Activated T-cell treated with anti-CD3 and anti-CD28 coated beads, Interleukin-2, amount 50 U/mL, for 72 hours (primary cell): ENCODE results near the gene MAS1L. TPM values are rescaled to one million over a fixed set of nuclear protein-coding genes. Genes with fewer than 3 reads are reported as not detected.

ENCODE experiments used
- ATAC-seq, 2 donors: fragments of 150-1000 bp; cut with Tn5 transposase; replicated peaks in 1 of 2; 2 replicates each; pipeline ENCODE4 v1.10.0; 2021; ENCODE audit warnings: moderate library complexity in 2 of 2, mild to moderate bottlenecking in 1 of 2
- DNase-seq, 2 donors: peaks; one replicate each; pipeline ENCODE4 v3.0.0; 2021 to 2022; ENCODE audit warnings: mixed read lengths in 1 of 2
- H3K27ac Mint-ChIP-seq: one replicate; pipeline ENCODE4 v1.8.0; 2022; ENCODE audit warnings: mild to moderate bottlenecking, moderate library complexity, mixed read lengths
- H3K27me3 Mint-ChIP-seq: one replicate; pipeline ENCODE4 v1.8.0; 2022; ENCODE audit warnings: low read depth, mixed read lengths
- H3K36me3 Mint-ChIP-seq, 2 donors: one replicate each; pipeline ENCODE4 v1.8.0; 2022; ENCODE audit warnings: mixed read lengths in 2 of 2, mild to moderate bottlenecking in 1 of 2; ENCODE audit not compliant: insufficient read depth in 2 of 2
- H3K4me1 Mint-ChIP-seq: one replicate; pipeline ENCODE4 v1.8.0; 2022; ENCODE audit warnings: low read depth, mixed read lengths
- H3K4me3 Mint-ChIP-seq, 2 donors: one replicate each; pipeline ENCODE4 v1.8.0; 2022; ENCODE audit warnings: mild to moderate bottlenecking in 2 of 2, mixed read lengths in 2 of 2, moderate library complexity in 2 of 2
- H3K9me3 Mint-ChIP-seq, 2 donors: one replicate each; pipeline ENCODE4 v1.8.0; 2022; ENCODE audit warnings: mixed read lengths in 2 of 2
- total RNA-seq, 2 donors: library from RNA; stranded (reverse); gene quantifications; one replicate each; pipeline ENCODE4 v1.2.3, GENCODE V29; 2022

The MAS1L gene, protein sequence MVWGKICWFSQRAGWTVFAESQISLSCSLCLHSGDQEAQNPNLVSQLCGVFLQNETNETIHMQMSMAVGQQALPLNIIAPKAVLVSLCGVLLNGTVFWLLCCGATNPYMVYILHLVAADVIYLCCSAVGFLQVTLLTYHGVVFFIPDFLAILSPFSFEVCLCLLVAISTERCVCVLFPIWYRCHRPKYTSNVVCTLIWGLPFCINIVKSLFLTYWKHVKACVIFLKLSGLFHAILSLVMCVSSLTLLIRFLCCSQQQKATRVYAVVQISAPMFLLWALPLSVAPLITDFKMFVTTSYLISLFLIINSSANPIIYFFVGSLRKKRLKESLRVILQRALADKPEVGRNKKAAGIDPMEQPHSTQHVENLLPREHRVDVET
- total RNA-seq, result not detected

DNA sequence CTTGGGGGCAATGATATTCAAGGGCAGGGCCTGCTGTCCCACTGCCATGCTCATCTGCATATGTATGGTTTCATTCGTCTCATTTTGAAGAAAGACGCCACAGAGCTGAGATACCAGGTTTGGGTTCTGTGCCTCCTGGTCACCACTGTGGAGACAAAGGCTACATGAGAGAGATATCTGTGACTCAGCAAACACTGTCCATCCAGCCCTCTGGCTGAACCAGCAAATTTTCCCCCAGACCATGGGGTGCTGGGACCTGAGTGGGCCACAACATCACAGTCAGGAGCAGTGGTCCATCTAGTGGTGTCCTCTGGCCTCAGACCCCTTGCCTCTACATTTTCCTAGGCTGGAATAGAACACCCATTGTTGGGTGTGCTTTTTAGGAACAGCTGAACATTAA, at the start of gene MAS1L:
MAS1L (minus strand) TSS at position 297 of the 400 bp plus-strand sequence; CDS start at position 243, 54 bp downstream.
- ATAC-seq (no peak), DNase-seq (no peak)
- H3K4me3 Mint-ChIP-seq, result no peak within 1 kb of the TSS
- H3K27me3 Mint-ChIP-seq, result peaks cover 25% of the 10 kb centered on the region
- H3K4me1 Mint-ChIP-seq, result no peaks in the 10 kb centered on the region
- no peaks in the 10 kb centered on the region for H3K9me3 Mint-ChIP-seq
- H3K27ac Mint-ChIP-seq, result no peak within 1 kb of the TSS
- no peaks in the 10 kb centered on the region for H3K36me3 Mint-ChIP-seq

DNA sequence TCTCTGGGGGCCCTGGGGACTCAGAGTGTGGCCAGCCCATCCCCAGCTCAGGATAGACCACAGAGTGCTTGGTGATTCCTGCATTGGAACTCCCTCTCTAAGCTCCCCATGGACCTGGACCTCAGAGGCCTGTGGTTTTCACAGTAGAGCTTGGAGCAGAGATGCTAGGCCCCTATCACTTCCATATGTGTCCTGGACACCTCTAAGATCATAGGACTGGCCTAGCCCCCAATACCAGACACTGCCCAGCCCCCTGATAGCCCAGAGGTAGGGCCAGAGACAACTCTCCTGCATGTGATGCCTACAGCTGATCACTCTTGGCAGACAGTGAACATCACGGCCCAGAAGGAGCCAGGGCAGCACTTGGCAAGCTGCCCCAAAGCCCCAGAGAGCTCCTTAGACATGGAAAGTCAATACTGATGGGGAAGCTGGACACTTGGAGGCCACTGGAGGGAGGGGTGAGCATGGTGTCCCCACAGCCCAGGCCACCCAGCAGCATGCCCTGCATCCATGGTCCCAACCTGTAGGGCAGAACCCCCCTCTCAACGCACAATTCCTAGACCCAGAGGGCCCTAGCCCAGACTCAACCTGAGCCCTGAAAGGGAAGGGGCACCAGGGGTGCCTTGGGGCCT, 44.7 kb upstream of the MAS1L start:
- ATAC-seq (no peak), DNase-seq (no peak)
- H3K4me1 Mint-ChIP-seq, result no peaks in the 10 kb centered on the region
- H3K4me3 Mint-ChIP-seq, result no peak overlapping the region
- H3K27ac Mint-ChIP-seq, result no peak overlapping the region
- no peaks in the 10 kb centered on the region for H3K9me3 Mint-ChIP-seq
- H3K36me3 Mint-ChIP-seq, result no peaks in the 10 kb centered on the region
- H3K27me3 Mint-ChIP-seq, result no peaks in the 10 kb centered on the region

DNA sequence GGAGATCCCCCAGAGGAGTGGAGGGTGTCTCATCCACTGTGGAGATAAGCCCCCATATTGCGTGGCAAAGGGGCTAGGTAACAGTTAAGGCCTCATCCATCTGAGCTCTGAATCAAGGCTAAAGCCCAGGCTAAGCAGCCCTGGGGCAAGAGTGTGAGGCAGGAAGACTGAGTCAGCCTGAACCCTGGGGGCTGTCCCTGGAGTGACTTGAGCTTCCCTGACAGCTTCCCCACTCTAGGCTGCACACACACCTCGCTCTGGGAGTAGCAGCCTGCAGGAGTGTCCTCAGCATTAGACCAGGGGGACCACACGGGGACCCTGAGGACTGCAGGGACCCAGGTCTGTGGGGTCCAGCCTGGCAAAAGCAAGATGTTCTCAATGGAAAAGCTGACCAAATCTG, 43.9 kb upstream of the MAS1L start:
- no peak overlapping the region for H3K4me3 Mint-ChIP-seq
- ATAC-seq (peak; percentile 82 to 86), DNase-seq (peak; percentile 29 to 33)

DNA sequence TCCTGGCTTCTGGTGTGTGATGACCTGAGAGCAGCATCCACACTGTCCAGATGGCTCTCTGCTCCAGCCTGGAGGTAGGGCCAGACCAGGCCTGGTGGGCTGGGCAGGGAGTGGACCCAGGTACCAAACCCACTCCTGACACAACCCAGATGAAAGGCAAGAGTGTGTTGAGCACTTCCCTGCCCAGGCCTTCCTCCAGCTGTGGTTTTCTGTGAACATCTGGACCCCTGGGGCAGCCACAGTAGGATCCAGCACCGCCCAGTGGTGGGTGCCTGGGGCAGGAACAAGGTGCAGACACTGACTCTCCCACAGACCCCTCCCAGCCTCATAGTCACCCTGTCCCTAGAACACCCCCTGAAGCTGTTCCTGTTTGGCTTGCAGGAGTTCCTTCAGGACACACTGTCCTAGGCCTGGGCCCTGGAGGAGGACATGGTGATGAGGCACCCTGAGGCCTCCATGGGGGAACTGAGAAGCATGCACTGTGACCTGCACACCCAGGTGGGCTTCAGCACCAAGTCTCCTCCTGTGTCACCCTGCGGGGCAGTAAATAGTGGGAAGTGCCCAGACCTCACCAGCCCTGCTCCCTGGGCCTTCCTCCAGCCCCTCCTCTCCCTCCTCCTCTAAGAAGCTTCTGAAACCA, 43.0 kb upstream of the MAS1L start:
- H3K36me3 Mint-ChIP-seq, result no peaks in the 10 kb centered on the region
- H3K27me3 Mint-ChIP-seq, result peaks cover 13% of the 10 kb centered on the region
- H3K4me3 Mint-ChIP-seq, result no peak overlapping the region
- ATAC-seq, result no peak
- H3K4me1 Mint-ChIP-seq, result no peaks in the 10 kb centered on the region
- DNase-seq, result no peak
- H3K9me3 Mint-ChIP-seq, result no peaks in the 10 kb centered on the region
- no peak overlapping the region for H3K27ac Mint-ChIP-seq

More for the DNA sequence above, 43.9 kb upstream of the MAS1L start:
- Mint-ChIP-seq H3K36me3 (no peaks in the 10 kb centered on the region), H3K4me1 (no peaks in the 10 kb centered on the region), H3K9me3 (no peaks in the 10 kb centered on the region), H3K27ac (no peak overlapping the region), H3K27me3 (peaks cover 4% of the 10 kb centered on the region)

DNA sequence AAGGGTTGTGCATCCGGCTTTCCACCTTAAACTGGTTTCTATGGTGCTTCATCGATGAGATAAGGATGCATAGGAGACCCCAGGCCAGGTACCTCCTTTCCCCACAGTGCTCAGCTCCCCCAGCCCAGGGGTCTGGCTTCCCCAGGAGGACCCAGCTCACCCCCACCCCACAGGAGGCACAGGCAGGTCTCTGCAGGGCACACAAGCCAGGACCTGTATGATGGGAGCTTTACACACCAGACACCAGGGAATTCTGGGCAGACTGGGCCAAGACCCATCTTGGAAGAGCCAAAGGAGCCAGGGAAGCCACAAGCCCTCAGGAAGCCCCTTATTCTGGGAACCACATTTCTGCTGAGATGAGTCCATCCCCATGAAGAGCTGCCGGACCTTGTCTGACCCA, 42.2 kb upstream of the MAS1L start:
- Mint-ChIP-seq H3K4me3 (no peak overlapping the region), H3K27me3 (peaks cover 19% of the 10 kb centered on the region), H3K27ac (no peak overlapping the region), H3K36me3 (no peaks in the 10 kb centered on the region), H3K9me3 (no peaks in the 10 kb centered on the region), H3K4me1 (no peaks in the 10 kb centered on the region)
- DNase-seq, result no peak
- ATAC-seq, result no peak

DNA sequence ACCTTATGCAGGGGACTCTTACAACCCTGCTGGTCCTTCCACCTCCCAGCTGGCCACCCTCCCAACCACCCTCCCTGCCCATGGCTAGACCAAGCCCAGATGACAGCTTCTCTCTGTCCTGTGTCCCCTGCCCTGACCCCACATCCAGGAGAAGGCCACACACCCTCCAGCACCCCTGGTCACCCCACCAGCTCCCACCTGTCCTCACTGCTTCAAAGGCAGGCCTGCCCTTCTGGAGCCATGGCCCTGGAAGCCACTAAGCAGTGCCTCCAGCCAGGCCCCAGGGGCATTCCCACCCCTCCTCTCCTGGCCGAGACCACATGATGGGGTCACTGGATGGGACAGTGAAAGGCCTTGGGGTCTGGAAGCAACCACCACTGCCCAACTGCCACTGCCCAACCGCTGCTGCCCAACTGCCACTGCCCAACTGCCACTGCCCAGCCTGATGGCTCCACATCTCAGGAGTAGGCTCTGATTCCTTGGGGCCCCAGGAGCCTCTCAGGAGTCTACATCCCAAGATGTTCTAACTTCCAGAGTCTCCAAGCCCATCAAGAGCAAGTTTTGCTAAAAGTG, 41.3 kb upstream of the MAS1L start:
- Mint-ChIP-seq H3K4me3 (no peak overlapping the region), H3K4me1 (no peaks in the 10 kb centered on the region), H3K27ac (no peak overlapping the region), H3K36me3 (no peaks in the 10 kb centered on the region), H3K27me3 (peaks cover 25% of the 10 kb centered on the region), H3K9me3 (no peaks in the 10 kb centered on the region)
- ATAC-seq, result no peak
- no peak for DNase-seq

DNA sequence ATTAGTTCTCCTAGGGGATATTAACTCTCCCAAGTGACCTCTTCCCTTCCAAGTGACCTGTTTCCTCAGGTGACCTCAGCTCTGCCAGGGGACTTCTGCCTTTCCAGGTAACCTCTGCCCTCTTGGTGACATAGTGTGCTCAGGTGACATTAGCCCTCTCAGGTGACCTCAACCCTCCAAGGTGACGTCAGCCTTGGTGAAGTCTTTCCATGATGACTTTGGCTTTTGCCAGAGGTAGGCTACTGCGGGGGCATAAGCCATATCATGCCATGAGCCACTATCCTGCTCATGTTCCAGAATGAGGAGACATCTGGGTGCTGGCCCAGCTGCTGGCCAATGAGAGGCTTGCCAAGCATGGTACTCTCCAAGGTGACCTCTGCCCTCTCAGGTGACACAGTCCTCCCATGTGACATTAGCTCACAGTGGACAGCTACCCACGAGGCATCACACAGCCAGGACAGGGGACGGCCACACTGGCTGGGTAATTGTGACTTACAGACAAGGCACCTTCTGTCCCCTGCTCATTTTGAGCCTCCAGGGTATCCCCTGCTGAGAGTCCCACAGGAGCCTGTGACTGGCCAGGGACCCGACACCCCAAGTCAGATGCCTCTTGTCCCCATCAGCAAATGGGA, 40.7 kb upstream of the MAS1L start:
- ATAC-seq (no peak), DNase-seq (no peak)
- no peaks in the 10 kb centered on the region for H3K4me1 Mint-ChIP-seq
- H3K27ac Mint-ChIP-seq, result no peak overlapping the region
- no peak overlapping the region for H3K4me3 Mint-ChIP-seq
- H3K36me3 Mint-ChIP-seq, result no peaks in the 10 kb centered on the region
- no peaks in the 10 kb centered on the region for H3K9me3 Mint-ChIP-seq
- H3K27me3 Mint-ChIP-seq, result peaks cover 27% of the 10 kb centered on the region

DNA sequence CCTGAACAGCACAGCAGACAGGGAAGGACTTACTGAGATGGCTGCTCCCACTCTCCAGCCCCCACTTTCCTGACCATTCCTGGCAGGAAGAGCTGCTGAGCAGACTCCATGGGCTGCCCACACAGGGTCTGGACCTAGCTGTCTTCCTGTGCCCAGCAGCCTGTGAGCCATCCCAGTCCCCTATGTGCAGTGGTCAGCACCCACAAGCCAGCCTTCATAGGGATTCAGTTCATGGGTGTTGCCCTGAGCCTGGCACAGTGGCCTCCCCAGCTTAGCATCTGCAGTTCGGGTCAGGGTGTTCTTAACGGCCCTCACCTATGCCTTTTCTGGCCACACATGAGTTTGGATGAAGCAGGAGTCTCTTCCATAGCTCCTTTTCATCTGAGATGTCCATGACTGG, 39.8 kb upstream of the MAS1L start:
- Mint-ChIP-seq H3K9me3 (no peaks in the 10 kb centered on the region), H3K27ac (no peak overlapping the region), H3K4me1 (no peaks in the 10 kb centered on the region), H3K27me3 (peaks cover 35% of the 10 kb centered on the region), H3K4me3 (no peak overlapping the region), H3K36me3 (no peaks in the 10 kb centered on the region)
- no peak for ATAC-seq
- no peak for DNase-seq

DNA sequence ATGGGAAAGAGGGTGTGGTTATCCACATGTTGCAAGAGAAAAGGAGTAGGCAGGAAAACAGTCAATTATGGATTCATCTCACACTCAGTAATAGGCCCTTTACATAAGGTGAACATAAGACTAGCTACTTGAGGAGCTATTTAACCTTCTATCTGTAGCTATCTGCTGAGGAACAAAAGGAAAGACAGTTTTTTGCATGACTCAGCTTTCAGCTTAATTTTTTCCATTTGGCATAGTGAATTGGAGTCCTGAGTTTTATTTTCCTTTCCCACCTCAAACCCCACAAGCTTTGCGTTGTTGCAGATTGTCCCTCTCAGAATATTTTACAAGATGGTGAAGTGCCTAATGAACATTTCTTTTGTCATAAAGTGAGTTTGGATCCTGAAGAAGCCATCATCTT, 39.4 kb upstream of the MAS1L start:
- Mint-ChIP-seq H3K36me3 (no peaks in the 10 kb centered on the region), H3K27me3 (peaks cover 36% of the 10 kb centered on the region), H3K4me1 (no peaks in the 10 kb centered on the region), H3K27ac (no peak overlapping the region), H3K9me3 (no peaks in the 10 kb centered on the region), H3K4me3 (no peak overlapping the region)
- DNase-seq (no peak), ATAC-seq (no peak)

DNA sequence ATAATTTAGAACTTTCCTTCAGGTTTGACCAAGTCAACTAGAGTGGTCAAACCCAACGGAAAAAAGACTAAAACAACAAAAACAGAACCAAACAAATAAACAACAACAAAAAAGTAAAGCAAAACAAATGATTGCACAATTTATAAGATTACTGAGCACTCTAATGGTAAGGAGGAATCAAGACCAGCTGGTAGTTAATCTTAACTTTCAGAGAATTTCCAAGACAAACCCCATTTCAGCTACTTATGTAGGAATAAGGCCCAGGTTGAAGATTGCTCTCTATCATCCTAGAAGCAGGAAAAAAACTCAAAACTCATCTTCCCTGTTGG, 37.5 kb upstream of the MAS1L start:
- H3K27ac Mint-ChIP-seq, result no peak overlapping the region
- no peaks in the 10 kb centered on the region for H3K36me3 Mint-ChIP-seq
- ATAC-seq (no peak), DNase-seq (no peak)
- H3K27me3 Mint-ChIP-seq, result peaks cover 48% of the 10 kb centered on the region
- H3K4me1 Mint-ChIP-seq, result no peaks in the 10 kb centered on the region
- H3K9me3 Mint-ChIP-seq, result no peaks in the 10 kb centered on the region
- no peak overlapping the region for H3K4me3 Mint-ChIP-seq

DNA sequence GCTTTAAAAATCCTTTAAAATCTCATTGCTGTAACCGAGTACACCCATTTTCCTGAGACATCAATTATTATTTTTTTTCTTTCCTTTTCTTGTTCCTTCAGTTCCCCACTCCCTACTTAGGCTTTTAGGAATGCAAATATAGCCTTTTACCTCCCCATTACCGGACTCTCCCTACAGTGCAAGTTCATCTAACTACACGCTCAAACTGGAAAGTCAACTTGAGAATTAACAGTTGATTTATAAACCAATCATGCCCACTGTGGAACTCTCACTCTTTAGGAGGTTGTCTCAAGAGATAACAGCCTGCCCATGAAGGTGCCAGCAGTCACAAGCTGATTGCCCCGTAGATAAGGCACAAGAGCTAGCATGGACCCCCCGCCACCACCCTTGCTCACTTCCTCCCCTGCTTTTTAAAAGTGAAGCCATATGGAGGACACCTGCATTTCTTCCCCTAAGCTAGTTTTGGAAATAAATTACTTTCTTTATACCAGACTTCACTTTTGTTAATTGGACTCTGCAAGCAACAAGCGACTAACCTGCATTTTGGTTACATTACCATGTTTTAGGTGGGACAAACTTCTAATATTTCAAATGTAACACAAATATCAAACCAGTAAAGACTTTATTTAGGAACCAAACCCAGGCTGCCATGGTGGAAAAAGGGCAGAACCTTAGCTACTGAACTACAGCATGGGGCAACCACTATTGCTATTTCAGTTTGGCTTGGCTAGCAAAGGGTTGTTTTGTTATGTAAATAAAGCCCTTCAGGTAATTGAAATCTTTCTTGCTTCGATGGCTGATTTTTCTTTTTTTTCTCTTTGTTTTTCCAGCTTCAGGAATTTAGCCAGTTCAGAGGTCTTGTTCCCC, 36.9 kb upstream of the MAS1L start:
- ATAC-seq (no peak), DNase-seq (no peak)
- H3K4me1 Mint-ChIP-seq, result no peaks in the 10 kb centered on the region
- H3K9me3 Mint-ChIP-seq, result no peaks in the 10 kb centered on the region
- peaks cover 54% of the 10 kb centered on the region for H3K27me3 Mint-ChIP-seq
- no peak overlapping the region for H3K27ac Mint-ChIP-seq
- no peaks in the 10 kb centered on the region for H3K36me3 Mint-ChIP-seq
- H3K4me3 Mint-ChIP-seq, result no peak overlapping the region

DNA sequence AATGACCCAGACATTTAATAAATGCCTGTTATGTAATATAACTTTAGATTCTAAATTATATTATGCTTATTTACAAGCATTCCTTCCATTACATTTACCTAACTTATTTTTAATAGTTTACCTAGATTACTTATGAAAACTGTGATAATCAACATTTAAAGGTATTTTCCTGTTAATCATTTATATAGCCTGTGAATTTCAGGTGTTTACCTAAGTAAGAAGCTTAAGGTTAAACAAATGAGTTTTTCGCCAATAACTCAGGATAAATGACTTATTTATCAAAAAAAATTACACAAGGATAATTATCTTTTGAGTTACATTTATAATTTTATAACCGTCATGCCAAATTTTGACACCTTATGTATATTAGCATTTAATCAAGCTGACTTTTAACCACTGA, 36.3 kb upstream of the MAS1L start:
- Mint-ChIP-seq H3K36me3 (no peaks in the 10 kb centered on the region), H3K4me3 (no peak overlapping the region), H3K27ac (no peak overlapping the region), H3K27me3 (peaks cover 54% of the 10 kb centered on the region), H3K4me1 (no peaks in the 10 kb centered on the region), H3K9me3 (no peaks in the 10 kb centered on the region)
- ATAC-seq (no peak), DNase-seq (no peak)
